HUDEP-2 (cell line): ENCODE results near the gene SLC66A1.

Experiments used
- DNase-seq, 76 experiments: peaks; one replicate each; lab custom pipeline; 2025; ENCODE audit not compliant: unreplicated experiment in 76 of 76; lab: John Stamatoyannopoulos, UW

Gene SLC66A1

GRCh38 chr1:19360432-19360831 lies 48.3 kb downstream of the SLC66A1 start:
- no peak for DNase-seq

GRCh38 chr1:19360843-19361610 lies 48.9 kb downstream of the SLC66A1 start:
- no peak for DNase-seq

DNA sequence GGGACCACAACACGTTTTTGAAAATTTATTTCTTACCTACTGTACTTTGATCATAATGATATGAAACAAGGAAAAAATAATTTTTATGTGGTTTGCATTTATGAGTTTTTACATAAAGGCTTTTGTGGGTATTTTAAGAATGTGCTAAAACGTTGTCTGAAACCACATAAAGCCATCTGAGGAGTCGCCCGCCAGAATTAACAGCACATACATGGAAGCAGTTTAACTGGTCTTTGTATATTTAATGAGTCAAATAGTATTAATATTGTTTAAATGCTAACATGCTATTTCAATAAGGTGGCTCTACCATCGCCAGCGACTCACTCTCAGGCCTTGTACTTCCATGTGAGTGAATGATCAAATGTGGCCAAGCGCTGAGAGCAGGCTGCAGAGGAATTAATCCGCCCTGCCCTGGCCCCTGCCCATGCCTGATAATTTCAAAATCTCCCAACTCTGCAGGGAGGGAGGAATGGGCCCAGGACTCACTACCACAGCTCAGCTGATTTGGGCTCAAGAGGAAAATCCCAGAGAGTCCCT lies 49.6 kb downstream of the SLC66A1 start:
- DNase-seq: no peak

DNA sequence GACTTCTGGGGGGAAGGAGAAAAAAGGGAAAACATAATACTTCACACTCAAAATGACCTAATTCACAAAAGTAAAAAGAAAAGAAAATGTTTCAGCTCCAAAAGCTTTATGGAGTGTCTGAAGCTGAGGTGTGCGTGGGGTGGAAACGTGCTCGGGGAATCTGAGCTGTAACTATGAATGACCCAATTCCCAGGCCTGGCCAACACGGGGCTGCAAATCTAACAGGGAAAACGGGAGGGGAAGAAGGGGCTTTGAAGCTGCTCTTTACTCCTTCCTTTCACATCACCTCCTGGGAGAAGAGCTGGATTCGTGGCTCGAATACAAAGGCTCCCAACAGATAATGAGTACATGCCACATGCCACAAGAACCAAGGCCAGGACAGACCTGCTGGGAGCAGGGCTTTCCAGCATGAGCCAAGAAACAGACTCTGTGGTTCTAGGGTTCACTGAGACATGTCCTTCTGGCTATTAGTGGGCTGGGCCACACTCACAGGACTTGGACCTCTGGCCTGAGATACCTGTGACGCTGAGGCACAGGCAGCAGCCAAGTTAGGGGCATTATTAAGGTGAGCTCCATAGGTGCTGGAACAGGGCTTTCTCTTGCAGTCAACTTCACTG lies 51.5 kb downstream of the SLC66A1 start:
- DNase-seq: no peak

DNA sequence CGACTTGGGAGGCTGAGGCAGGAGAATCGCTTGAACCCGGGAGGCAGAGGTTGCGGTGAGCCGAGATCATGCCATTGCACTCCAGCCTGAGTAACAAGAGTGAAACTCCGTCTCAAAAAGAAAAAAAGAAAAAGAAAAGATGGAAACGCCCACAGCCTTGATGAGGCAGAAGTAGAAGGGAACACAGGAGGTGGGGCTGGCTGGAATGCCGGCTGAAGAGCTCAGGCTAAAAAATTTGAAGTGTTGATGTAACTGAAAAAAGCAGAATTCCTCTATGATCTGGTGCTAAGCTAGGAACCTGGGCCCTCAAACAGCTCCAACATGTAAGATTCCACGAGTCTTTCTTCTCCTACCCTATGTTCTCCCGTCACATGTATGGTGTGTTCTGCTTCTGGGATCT lies 53.6 kb downstream of the SLC66A1 start:
- DNase-seq: no peak

GRCh38 chr1:19366599-19367536 lies 54.7 kb downstream of the SLC66A1 start:
- no peak for DNase-seq

DNA sequence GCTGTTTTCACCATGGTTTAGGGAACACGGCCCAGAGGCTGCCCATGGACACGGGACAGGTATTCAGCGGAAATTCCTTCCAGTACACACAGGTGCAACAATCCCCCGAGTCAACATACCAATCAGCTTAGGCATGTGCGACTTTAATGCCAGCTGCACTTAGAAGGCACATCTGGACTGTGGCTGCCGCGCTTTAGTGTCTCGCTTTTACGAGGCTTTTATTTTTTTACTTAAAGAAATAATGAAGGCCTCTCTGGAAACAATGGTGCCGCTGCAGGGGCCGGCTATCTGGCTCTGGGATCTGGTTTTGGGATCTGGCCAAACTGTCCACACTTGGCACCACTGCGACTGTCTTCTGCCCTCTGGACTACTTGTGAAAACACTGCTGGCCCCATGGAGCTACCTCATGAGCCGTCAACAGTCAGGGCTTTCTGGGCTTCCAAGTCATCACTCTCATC lies 55.5 kb downstream of the SLC66A1 start:
- no peak for DNase-seq

GRCh38 chr1:19368050-19368449 lies 55.9 kb downstream of the SLC66A1 start:
- no peak for DNase-seq

DNA sequence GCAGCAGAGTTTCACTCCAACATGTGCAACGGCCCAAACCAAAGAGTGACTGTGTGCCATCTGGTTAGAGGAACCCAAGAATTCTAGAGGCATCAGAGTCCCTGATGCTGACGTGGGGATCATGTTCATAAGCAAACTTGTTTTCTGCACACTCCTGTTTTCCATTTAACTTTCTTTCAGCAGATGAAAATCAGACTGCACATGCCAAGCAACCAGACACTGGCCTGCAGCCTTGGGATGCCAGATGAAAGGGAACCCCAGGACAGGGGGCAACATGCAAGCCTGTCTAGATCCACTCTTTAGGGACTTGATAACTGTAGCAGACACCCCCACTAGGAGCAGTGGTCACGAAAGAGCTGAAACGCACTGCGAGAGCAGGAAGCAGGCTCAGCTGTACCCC lies 56.8 kb downstream of the SLC66A1 start:
- DNase-seq: no peak

- no peak for DNase-seq
Observed at GRCh38 chr1:19369396-19370090, 57.4 kb downstream of the SLC66A1 start.

DNA sequence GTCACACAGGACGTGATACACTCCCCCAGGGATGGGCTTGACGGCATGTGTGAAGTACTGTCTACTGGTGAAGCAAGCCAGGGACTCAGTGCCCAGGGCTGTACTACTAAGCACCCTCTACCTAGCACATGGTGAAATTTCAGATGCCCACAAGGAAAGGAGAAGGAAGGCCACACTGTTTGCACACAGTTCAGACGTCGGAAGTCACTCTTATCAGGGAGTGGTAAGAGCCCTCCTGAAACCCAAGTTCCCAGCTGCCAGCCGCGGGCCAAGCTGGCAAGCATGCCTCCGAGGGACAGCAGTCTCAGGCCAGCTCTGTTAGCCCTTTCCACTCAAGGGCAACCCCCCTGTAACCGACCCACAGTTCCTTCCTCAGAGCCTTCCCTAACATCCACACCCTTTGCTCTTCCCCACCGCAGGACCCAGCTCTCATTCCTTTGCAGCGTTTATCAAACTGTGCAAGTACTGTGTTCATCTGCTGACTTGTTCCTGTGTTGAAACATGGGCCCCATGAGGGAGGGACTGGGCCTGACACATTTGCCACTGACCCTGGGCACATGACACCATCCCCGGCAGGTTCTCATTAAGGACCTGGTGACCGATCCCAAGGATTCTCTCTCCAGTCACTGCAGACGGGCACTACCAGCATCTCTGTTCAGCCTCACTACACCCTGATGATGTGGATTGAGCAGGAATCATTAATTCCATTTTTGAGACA lies 58.5 kb downstream of the SLC66A1 start:
- DNase-seq: no peak

- DNase-seq: no peak
Observed at GRCh38 chr1:19371226-19372135, 59.4 kb downstream of the SLC66A1 start.

GRCh38 chr1:19372136-19372514 lies 60.0 kb downstream of the SLC66A1 start:
- no peak for DNase-seq

GRCh38 chr1:19372602-19373001 lies 60.5 kb downstream of the SLC66A1 start:
- no peak for DNase-seq

DNA sequence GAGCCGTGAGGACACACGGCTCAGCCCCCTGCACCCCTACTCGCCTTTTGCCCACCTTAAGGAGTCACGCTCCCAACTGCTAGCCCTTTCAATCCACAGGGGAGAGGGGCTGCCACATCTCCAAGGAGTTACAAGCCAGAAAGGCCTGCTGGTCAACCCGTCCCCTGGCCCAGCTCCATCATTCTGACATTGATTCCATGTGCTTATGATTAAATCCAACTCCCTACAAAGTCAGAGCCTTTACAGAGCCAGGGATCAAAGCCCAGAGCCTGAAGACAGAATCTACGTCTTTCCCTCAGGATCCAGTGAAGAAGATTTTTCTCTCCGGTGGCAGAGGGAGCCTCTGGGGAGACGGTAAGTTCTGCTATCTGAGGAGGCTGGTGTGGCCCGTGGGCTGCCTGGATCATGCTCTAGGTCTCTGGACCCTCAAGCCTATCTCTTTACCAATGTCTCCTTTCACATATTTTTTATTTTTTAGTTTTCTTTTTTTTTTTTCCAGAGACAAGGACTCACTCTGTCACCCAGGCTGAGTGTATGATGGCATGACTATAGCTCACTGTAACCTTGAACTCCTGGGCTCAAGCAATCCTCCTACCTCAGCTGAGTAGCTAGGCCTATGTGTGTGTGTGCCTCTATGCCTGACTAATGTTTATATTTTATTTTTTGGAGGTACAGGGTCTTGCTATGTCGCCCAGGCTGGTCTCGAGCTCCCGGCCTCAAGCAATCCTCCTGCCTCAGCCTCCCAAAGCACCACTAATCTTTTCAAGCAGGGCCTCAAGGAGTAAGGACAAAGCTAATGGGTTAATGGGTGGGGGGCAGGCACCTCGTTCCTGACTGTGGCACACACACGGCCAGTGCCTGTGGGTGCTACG lies 61.3 kb downstream of the SLC66A1 start:
- DNase-seq: no peak

GRCh38 chr1:19374083-19374801 lies 62.1 kb downstream of the SLC66A1 start:
- no peak for DNase-seq

GRCh38 chr1:19374926-19375325 lies 62.8 kb downstream of the SLC66A1 start:
- DNase-seq: no peak
